Measurements from ENCODE around the gene ZNF830. TPM values are rescaled to one million over a fixed set of nuclear protein-coding genes. Genes with fewer than 3 reads are reported as not detected.

ZNF830 gene
- total and polyA plus RNA-seq, 2 donors (not counting 3 experiments of a cell fraction or from before 2014, with no cell fraction given) = 3.1 to 13.9 TPM

GRCh38 chr17:35011671-35012216, 50.4 kb downstream of the ZNF830 start:
- no peak overlapping the region for H3K4me2 ChIP-seq (ENCODE audit: insufficient read depth, low read length)
- intact Hi-C loops (cut with micrococcal nuclease) (no loop called here), dilution Hi-C loops (cut with MboI; ENCODE audit: extremely low pct_ligation_motif_present, low sequenced_read_pairs) (no loop called here)
- peaks cover 5 to 10% of the 10 kb centered on the region in 2 experiments for H3K36me3 ChIP-seq (ENCODE audit: control insufficient read depth in 2 of 2, extremely low read depth in 1 of 2, insufficient read depth in 2 of 2, low read length in 2 of 2)
- BruUV-seq (replicated peaks) = no TSS peak
- H3K9ac ChIP-seq (replicated peaks; ENCODE audit: extremely low read depth, insufficient read depth, low read length) = no peak overlapping the region
- no peaks in the 10 kb centered on the region for H3K4me1 ChIP-seq (ENCODE audit: control insufficient read depth, extremely low read depth, insufficient read depth, low read length)
- no peak overlapping the region for H3K27ac ChIP-seq (ENCODE audit: insufficient read depth, low read depth, low read length)
- no peaks in the 10 kb centered on the region for H3K79me2 ChIP-seq (ENCODE audit: control insufficient read depth, insufficient read depth, low read length)
- FAIRE-seq (no peak), DNase-seq (ENCODE audit: low read depth, low spot score) (no peak)
- POLR2A ChIA-PET = no interaction called here
- no peaks in the 10 kb centered on the region for H3K9me1 ChIP-seq (replicated peaks; ENCODE audit: control insufficient read depth, extremely low read depth, insufficient read depth, low read length)
- H3K9me3 ChIP-seq (replicated peaks; ENCODE audit: control insufficient read depth, insufficient read depth, low read length) = no peaks in the 10 kb centered on the region
- H4K20me1 ChIP-seq (replicated peaks; ENCODE audit: control insufficient read depth, extremely low read depth, insufficient read depth, low read length) = no peaks in the 10 kb centered on the region
- H3K27me3 ChIP-seq (ENCODE audit: control insufficient read depth in 2 of 2, insufficient read depth in 2 of 2, low read length in 2 of 2) = no peaks in the 10 kb centered on the region
- H2AFZ ChIP-seq (ENCODE audit: low read depth, low read length) = no peak overlapping the region
- no peak overlapping the region for H3K4me3 ChIP-seq (replicated peaks in 1 of 3; ENCODE audit: insufficient read depth in 1 of 3, low read depth in 1 of 3, low read length in 3 of 3)
- CTCF ChIA-PET = interaction anchor here (2.3 kb wide), 1 partner anchor 11 kb away, joined by 8 read pairs; no protein-coding TSS in a partner anchor
- no peak for TF ChIP-seq CTCF (IDR thresholded peaks at IDR 0.05; ENCODE audit: extremely low read depth in 1 of 2, insufficient read depth in 1 of 2, low read depth in 1 of 2, low read length in 2 of 2)
- no peak for TF ChIP-seq JUN (IDR thresholded peaks at IDR 0.05; ENCODE audit: borderline replicate concordance, insufficient read depth, insufficient read length, low read depth)
- TF ChIP-seq EZH2 (IDR thresholded peaks at IDR 0.05; ENCODE audit: borderline replicate concordance, low read depth, low read length, severe bottlenecking) = no peak
- TF ChIP-seq POLR2A (IDR thresholded peaks at IDR 0.05; ENCODE audit: low read depth, low read length) = no peak
- no peak for TF ChIP-seq MYC (IDR thresholded peaks at IDR 0.05; ENCODE audit: low read depth, low read length)
- no peak for TF ChIP-seq POLR2AphosphoS5 (IDR thresholded peaks at IDR 0.05; ENCODE audit: insufficient read depth, low read depth, low read length)
- TF ChIP-seq MAX (IDR thresholded peaks at IDR 0.05; ENCODE audit: insufficient read depth, insufficient read length) = no peak
- no peak for TF ChIP-seq GATA2 (IDR thresholded peaks at IDR 0.05; ENCODE audit: insufficient read depth, insufficient read length, low read depth, low read length)
- no peak for TF ChIP-seq FOS (IDR thresholded peaks at IDR 0.05; ENCODE audit: borderline replicate concordance, insufficient read depth, low read length)

Other genes with a start within 250 kb of the ZNF830 start
- 0.78 and 1.6 TPM in 2 replicates for gene CCT6B, start 80 bp upstream of the ZNF830 start, total RNA-seq
- gene CCT6B, start 80 bp upstream of the ZNF830 start, polyA plus RNA-seq = 0.35 and 0.37 TPM in 2 replicates
- gene LIG3, start 19.0 kb downstream of the ZNF830 start, total RNA-seq = 35.3 and 39.7 TPM in 2 replicates
- 23.0 and 25.8 TPM in 2 replicates for gene LIG3, start 19.0 kb downstream of the ZNF830 start, polyA plus RNA-seq
- gene RFFL, start 102.2 kb downstream of the ZNF830 start, total RNA-seq = 14.1 and 14.2 TPM in 2 replicates
- 6.6 and 7.0 TPM in 2 replicates for gene RFFL, start 102.2 kb downstream of the ZNF830 start, polyA plus RNA-seq
- 19.6 and 27.9 TPM in 2 replicates for gene RAD51D, start 158.3 kb downstream of the ZNF830 start, total RNA-seq
- gene RAD51D, start 158.3 kb downstream of the ZNF830 start, polyA plus RNA-seq = 14.9 and 15.5 TPM in 2 replicates
- gene FNDC8, start 160.1 kb downstream of the ZNF830 start, total RNA-seq = not detected in 2 replicates
- gene FNDC8, start 160.1 kb downstream of the ZNF830 start, polyA plus RNA-seq = not detected in 2 replicates
- gene NLE1, start 180.8 kb downstream of the ZNF830 start, total RNA-seq = 15.8 and 22.8 TPM in 2 replicates
- gene NLE1, start 180.8 kb downstream of the ZNF830 start, polyA plus RNA-seq = 19.1 and 19.8 TPM in 2 replicates
- not detected in 2 replicates for gene UNC45B, start 186.3 kb downstream of the ZNF830 start, total RNA-seq
- not detected in 2 replicates for gene UNC45B, start 186.3 kb downstream of the ZNF830 start, polyA plus RNA-seq
- gene SLC35G3, start 232.9 kb downstream of the ZNF830 start, total RNA-seq = not detected in 2 replicates
- gene SLC35G3, start 232.9 kb downstream of the ZNF830 start, polyA plus RNA-seq = not detected in 2 replicates